Cardiac muscle cell (in vitro differentiated cells and primary cell): Measurements from ENCODE around the gene INPP5E. TPM values are rescaled to one million over a fixed set of nuclear protein-coding genes. Genes with fewer than 3 reads are reported as not detected.

Experiments
- DNase-seq, 2 donors: peaks; one replicate each; pipeline versions ENCODE4 v3.0.0 to v3.0.0-alpha.2; 2010 to 2017; ENCODE audit warnings: low read depth in 1 of 2, low spot score in 1 of 2
- H3K27ac ChIP-seq: fragments of 200-600 bp; sonication (generic); 2 replicates; pipeline ENCODE4 v1.5.1; 2016
- H3K27me3 ChIP-seq: fragments of 200-600 bp; sonication (generic); 2 replicates; pipeline ENCODE4 v1.6.0; 2016; ENCODE audit warnings: control low read depth
- H3K36me3 ChIP-seq: fragments of 200-600 bp; sonication (generic); 2 replicates; pipeline ENCODE4 v1.5.1; 2016; ENCODE audit warnings: control low read depth
- H3K4me1 ChIP-seq: fragments of 200-600 bp; sonication (generic); 2 replicates; pipeline ENCODE4 v1.8.1; 2017; ENCODE audit warnings: low read depth, mild to moderate bottlenecking, mixed run types
- H3K4me3 ChIP-seq: fragments of 200-600 bp; sonication (generic); 2 replicates; pipeline ENCODE4 v1.5.1; 2016; ENCODE audit warnings: mild to moderate bottlenecking
- H3K9me3 ChIP-seq: fragments of 200-600 bp; sonication (generic); 2 replicates; pipeline ENCODE4 v1.5.1; 2017; ENCODE audit warnings: low read depth, mild to moderate bottlenecking, control low read depth
- CTCF ChIP-seq: IDR thresholded peaks from 2 replicates; pipeline ENCODE4 v1.5.1; 2012; ENCODE audit warnings: low read depth, mild to moderate bottlenecking, low read length
- polyA plus RNA-seq: library from polyadenylated mRNA; unstranded; fragments of >200 nt; fragmentation: Nextera tagmentation; extraction: Ambion mirVana; gene quantifications from 2 replicates; pipeline ENCODE4 v1.2.1, GENCODE V29; 2016
- total RNA-seq: library from RNA; depleted of rRNA; stranded (reverse); fragments of >200 nt; gene quantifications from 2 replicates; pipeline ENCODE4 v1.2.3, GENCODE V29; 2016

INPP5E gene
- total and polyA plus RNA-seq, 2 experiments from 2014 or later, result 14.9 to 26.8 TPM

- Histone ChIP-seq H3K4me1 (no peaks in the 10 kb centered on the region), H3K27me3 (no peaks in the 10 kb centered on the region), H3K4me3 (no peak overlapping the region), H3K36me3 (peaks cover 74% of the 10 kb centered on the region), H3K9me3 (no peaks in the 10 kb centered on the region), H3K27ac (no peak overlapping the region)
- no peak for DNase-seq
- no peak for TF ChIP-seq CTCF
Measured at GRCh38 chr9:136467766-136468165, 28.1 kb upstream of the INPP5E start.

DNA sequence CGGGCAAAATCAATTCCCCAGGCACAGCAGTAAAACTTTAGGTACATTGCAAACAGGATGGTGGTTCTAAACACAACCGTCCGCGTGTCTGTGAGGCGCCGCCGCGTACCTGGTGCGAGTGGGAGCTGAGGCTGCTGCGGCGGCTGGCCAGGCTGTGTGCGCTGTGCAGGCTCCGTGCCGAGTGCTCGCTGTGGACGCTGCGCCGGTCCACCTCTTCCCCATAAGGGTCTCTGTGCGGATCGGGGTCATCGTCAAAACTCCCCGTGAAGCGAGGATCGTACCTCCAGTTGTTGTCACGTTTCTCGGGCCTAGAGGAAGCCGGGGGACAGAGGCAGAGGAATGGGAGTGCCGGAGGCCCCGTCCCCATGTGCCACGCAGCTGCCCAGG lies 26.5 kb upstream of the INPP5E start:
- Histone ChIP-seq H3K27ac (no peak overlapping the region), H3K4me3 (no peak overlapping the region), H3K9me3 (no peaks in the 10 kb centered on the region), H3K27me3 (no peaks in the 10 kb centered on the region), H3K4me1 (no peaks in the 10 kb centered on the region), H3K36me3 (peaks cover 76% of the 10 kb centered on the region)
- no peak for TF ChIP-seq CTCF
- DNase-seq, result no peak

DNA sequence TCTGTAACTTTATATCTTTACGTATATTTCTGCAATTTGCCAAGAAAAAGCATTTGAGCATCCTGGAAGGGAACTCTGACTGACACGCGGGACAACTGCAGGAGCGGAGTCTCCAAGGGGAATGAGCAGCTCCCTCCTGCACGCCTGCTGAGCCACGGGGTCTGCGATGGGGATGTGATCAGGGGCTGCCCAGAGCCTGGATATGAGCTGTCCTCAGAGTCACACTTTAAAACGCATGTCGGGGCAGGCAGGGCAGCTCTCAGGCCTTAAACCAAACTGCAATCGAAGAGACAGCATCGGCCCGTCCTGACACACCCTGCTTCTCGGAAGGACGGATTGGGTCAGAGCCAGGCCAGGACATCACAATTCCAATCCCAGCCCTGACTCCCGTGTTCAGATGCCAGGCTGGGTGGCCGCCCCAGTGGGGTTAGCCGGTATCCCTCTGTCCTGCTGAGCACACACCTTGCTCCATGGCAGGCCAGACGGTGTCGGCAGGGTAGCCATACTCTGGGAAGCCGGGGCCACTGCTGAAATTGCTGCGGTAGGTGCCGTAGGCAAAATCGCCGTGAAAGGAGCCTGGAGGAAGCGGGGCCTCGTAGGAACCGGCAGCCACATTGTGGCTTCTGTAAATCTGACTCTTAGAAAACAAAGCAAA lies 26.0 kb upstream of the INPP5E start:
- DNase-seq, result no peak
- Histone ChIP-seq H3K36me3 (peaks cover 79% of the 10 kb centered on the region), H3K9me3 (no peaks in the 10 kb centered on the region), H3K4me1 (no peaks in the 10 kb centered on the region), H3K27ac (no peak overlapping the region), H3K4me3 (no peak overlapping the region), H3K27me3 (no peaks in the 10 kb centered on the region)
- no peak for TF ChIP-seq CTCF

GRCh38 chr9:136464241-136464640 lies 24.6 kb upstream of the INPP5E start:
- TF ChIP-seq CTCF, result no peak
- Histone ChIP-seq H3K36me3 (peaks cover 83% of the 10 kb centered on the region), H3K4me3 (no peak overlapping the region), H3K4me1 (no peaks in the 10 kb centered on the region), H3K27me3 (no peaks in the 10 kb centered on the region), H3K9me3 (no peaks in the 10 kb centered on the region), H3K27ac (no peak overlapping the region)
- no peak for DNase-seq

DNA sequence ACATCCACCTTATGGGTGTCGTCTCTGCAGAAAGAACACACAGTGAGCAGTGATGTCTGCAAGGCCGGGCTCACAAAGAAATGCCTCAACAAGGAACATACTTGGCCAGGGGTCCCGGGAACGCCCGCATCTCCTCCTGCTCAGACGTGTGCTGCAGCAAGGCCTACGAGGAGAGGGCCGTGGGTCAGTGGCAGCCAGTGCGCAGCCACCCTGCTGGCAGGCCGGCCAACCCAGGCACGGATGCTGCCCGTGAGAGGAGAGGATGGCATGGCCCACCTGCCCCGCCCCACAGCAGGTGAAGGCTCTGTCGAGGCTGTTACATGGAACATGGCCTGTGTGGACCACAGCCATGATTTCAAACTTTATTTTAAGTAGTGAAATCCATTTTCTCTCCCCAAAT lies 23.9 kb upstream of the INPP5E start:
- H3K27me3 ChIP-seq, result no peaks in the 10 kb centered on the region
- peaks cover 85% of the 10 kb centered on the region for H3K36me3 ChIP-seq
- no peaks in the 10 kb centered on the region for H3K4me1 ChIP-seq
- H3K27ac ChIP-seq, result no peak overlapping the region
- TF ChIP-seq CTCF, result no peak
- no peak overlapping the region for H3K4me3 ChIP-seq
- no peaks in the 10 kb centered on the region for H3K9me3 ChIP-seq
- no peak for DNase-seq
